Vagina (tissue), 2 donors: ENCODE results near the gene TGFBR2. TPM values are rescaled to one million over a fixed set of nuclear protein-coding genes. Genes with fewer than 3 reads are reported as not detected.

Source experiments
- DNase-seq, 2 donors: peaks; one replicate each; pipeline ENCODE4 v3.0.0-alpha.2; 2017; ENCODE audit errors: extremely low spot score in 2 of 2
- H3K27ac ChIP-seq: fragments of 200-600 bp; sonication (generic); one replicate; pipeline ENCODE4 v1.5.1; 2019
- H3K27me3 ChIP-seq: fragments of 200-600 bp; sonication (generic); one replicate; pipeline ENCODE4 v1.5.1; 2019
- H3K36me3 ChIP-seq, 2 donors: fragments of 200-600 bp; sonication (generic); one replicate each; pipeline ENCODE4 v1.5.1; 2017 to 2019
- H3K4me1 ChIP-seq: fragments of 200-600 bp; sonication (generic); one replicate; pipeline ENCODE4 v1.5.1; 2019
- H3K4me3 ChIP-seq, 2 donors: fragments of 200-600 bp; sonication (generic); 1 replicate in 1 of 2; 2 replicates in 1 of 2; pipeline ENCODE4 v1.5.1; 2016 to 2019
- H3K9me3 ChIP-seq: fragments of 200-600 bp; sonication (generic); one replicate; pipeline ENCODE4 v1.5.1; 2019
- CTCF ChIP-seq, 3 experiments: fragments of 450-650 bp in 2 of 3; fragments of 200-600 bp in 1 of 3; sonication (generic) in 1 of 3; IDR thresholded peaks; one replicate each; pipeline ENCODE4 v1.5.1; 2017 to 2019; ENCODE audit warnings: antibody characterized with exemption in 3 of 3, mild to moderate bottlenecking in 2 of 3, moderate library complexity in 2 of 3
- POLR2A ChIP-seq, 2 donors: fragments of 450-650 bp; IDR thresholded peaks; one replicate each; pipeline ENCODE4 v1.6.1; 2017; ENCODE audit warnings: antibody characterized with exemption in 2 of 2, mild to moderate bottlenecking in 2 of 2, moderate library complexity in 2 of 2
- POLR2AphosphoS5 ChIP-seq, 2 donors: sonication (generic); formaldehyde crosslinking; IDR thresholded peaks; one replicate each; pipeline ENCODE4 v1.9.0; 2017; ENCODE audit warnings: antibody characterized with exemption in 2 of 2, mild to moderate bottlenecking in 2 of 2, low read depth in 1 of 2; ENCODE audit not compliant: insufficient read depth in 1 of 2
- intact Hi-C: fragments of 100-400 bp; cut with DNase I; formaldehyde crosslinking; loops from one replicate; pipeline ENCODE4 v1.15.1; 2023
- total RNA-seq: library from RNA; depleted of rRNA; stranded (reverse); fragments of >200 nt; gene quantifications from one replicate; pipeline ENCODE4 v1.2.3, GENCODE V29; 2016

The TGFBR2 gene
- total RNA-seq, 1 donor from 2014 or later = 176 TPM

GRCh38 chr3:30617069-30617468, 10.7 kb downstream of the TGFBR2 start:
- DNase-seq = no peak
- Histone ChIP-seq H3K9me3 (no peaks in the 10 kb centered on the region), H3K27ac (peak overlapping the region; percentile 15), H3K36me3 (no peaks in the 10 kb centered on the region), H3K27me3 (no peaks in the 10 kb centered on the region), H3K4me1 (peaks cover 94% of the 10 kb centered on the region), H3K4me3 (no peak overlapping the region)
- intact Hi-C loops = loop anchor here (10.0 kb wide), 1 partner anchor 68 kb away; no protein-coding TSS in a partner anchor
- TF ChIP-seq POLR2A (IDR thresholded peaks at IDR 0.05) = no peak
- TF ChIP-seq CTCF (IDR thresholded peaks at IDR 0.05) = no peak
- no peak for TF ChIP-seq POLR2AphosphoS5 (IDR thresholded peaks at IDR 0.05; ENCODE audit: insufficient read depth in 1 of 2, low read depth in 1 of 2)

DNA sequence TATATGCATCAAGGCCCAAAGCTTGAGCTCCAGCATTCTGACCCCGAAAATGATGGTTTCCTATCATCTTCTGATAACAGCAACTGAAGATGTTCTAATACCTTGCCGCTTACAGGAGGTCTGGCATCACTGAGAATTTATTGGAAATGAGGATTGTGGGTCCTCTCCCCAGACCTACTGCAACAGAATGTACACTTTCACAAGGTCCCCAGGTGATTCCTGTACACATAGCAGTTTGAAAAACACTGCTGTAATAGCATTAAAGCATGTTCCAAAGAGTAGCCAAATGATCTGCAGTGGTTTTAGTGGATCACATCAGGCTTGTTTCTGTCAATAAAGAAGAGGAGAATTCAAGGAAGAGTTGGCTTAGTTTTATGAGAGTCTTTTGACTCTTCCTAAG, 11.3 kb downstream of the TGFBR2 start:
- no peak for TF ChIP-seq CTCF (IDR thresholded peaks at IDR 0.05)
- no peak for TF ChIP-seq POLR2A (IDR thresholded peaks at IDR 0.05)
- no peak for TF ChIP-seq POLR2AphosphoS5 (IDR thresholded peaks at IDR 0.05; ENCODE audit: insufficient read depth in 1 of 2, low read depth in 1 of 2)
- Histone ChIP-seq H3K27me3 (no peaks in the 10 kb centered on the region), H3K4me1 (peaks cover 94% of the 10 kb centered on the region), H3K4me3 (no peak overlapping the region), H3K36me3 (no peaks in the 10 kb centered on the region), H3K9me3 (no peaks in the 10 kb centered on the region), H3K27ac (no peak overlapping the region)
- no peak for DNase-seq
- intact Hi-C loops = loop anchor here (10.0 kb wide), 1 partner anchor 67 kb away; no protein-coding TSS in a partner anchor

GRCh38 chr3:30618526-30618925, 12.1 kb downstream of the TGFBR2 start:
- intact Hi-C loops = loop anchor here (10.0 kb wide), 1 partner anchor 66 kb away; no protein-coding TSS in a partner anchor
- Histone ChIP-seq H3K9me3 (no peaks in the 10 kb centered on the region), H3K36me3 (no peaks in the 10 kb centered on the region), H3K4me3 (no peak overlapping the region), H3K27me3 (no peaks in the 10 kb centered on the region), H3K27ac (peak overlapping the region; percentile 5), H3K4me1 (peaks cover 87% of the 10 kb centered on the region)
- no peak for DNase-seq
- TF ChIP-seq POLR2A (IDR thresholded peaks at IDR 0.05) (no peak), POLR2AphosphoS5 (IDR thresholded peaks at IDR 0.05; ENCODE audit: insufficient read depth in 1 of 2, low read depth in 1 of 2) (no peak), CTCF (IDR thresholded peaks at IDR 0.05) (no peak)

DNA sequence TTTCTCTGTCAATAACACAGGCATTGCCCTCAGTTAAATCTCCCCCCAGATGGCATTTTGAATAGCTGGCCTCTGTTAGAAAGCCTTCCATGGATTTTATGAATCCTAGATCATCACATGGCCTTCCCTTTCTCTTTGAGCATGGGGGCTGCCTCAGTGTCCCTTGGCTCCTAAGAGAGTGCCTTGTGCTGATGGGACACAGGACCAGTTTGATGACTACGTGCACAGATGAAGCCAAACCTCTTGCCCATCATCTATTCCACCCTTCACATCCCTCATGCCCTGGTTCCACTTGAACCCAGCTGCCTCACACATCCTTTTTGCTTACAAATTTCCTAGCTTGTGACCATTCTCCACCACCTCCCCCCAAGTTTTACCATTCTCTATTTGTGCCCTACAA, 12.9 kb downstream of the TGFBR2 start:
- H3K27me3 ChIP-seq = no peaks in the 10 kb centered on the region
- intact Hi-C loops = loop anchor here (10.0 kb wide), 1 partner anchor 65 kb away; no protein-coding TSS in a partner anchor
- no peaks in the 10 kb centered on the region for H3K9me3 ChIP-seq
- DNase-seq = no peak
- H3K4me1 ChIP-seq = peaks cover 86% of the 10 kb centered on the region
- H3K27ac ChIP-seq = peak overlapping the region; percentile 5
- H3K4me3 ChIP-seq = no peak overlapping the region
- no peaks in the 10 kb centered on the region for H3K36me3 ChIP-seq
- no peak for TF ChIP-seq POLR2A (IDR thresholded peaks at IDR 0.05)
- TF ChIP-seq POLR2AphosphoS5 (IDR thresholded peaks at IDR 0.05; ENCODE audit: insufficient read depth in 1 of 2, low read depth in 1 of 2) = no peak
- TF ChIP-seq CTCF (IDR thresholded peaks at IDR 0.05) = no peak

DNA sequence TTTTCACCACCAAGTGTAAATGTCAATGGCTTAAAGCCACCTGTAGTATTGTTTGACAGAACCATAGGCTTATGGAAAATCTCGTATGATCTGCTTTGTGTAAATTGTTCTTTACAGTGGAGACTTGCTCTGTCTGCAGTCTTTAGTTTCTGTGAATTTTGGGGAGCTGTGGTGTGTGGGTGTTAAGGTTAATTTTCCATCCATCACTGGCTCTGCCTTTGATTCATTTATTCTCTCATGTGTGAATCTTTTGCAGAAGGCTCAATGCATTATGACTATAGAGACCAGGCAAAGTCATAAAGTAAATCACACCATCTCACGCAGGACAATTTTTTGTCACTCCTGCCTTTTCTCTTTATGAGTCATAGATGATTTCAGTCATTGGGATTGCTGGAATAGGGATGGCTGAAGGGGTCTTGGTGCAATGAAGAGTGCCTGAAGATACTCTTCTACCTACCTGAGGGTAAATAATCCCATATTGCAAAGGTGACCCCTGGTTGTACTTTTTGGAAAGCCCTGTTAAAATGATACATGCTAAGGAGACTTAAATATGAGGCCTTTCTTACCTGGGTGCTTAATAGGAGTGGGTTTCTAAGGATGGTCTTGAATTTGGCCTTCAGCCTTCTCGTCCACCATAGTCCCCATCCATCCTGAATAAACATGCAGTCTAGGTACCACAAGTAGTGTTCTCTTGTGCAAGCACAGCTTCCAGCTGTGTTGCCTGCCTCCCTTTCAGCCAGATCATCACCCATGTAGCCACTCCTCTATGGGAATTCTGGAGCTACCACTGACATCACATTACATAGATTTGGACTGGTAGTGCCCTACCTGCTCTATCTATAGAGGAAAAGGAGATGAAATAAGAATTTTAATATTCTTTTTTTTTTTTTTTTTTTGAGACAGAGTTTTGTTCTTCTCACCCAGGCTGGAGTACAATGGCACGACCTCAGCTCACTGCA, 14.3 kb downstream of the TGFBR2 start:
- no peaks in the 10 kb centered on the region for H3K36me3 ChIP-seq
- peaks cover 86% of the 10 kb centered on the region for H3K4me1 ChIP-seq
- no peak for TF ChIP-seq CTCF (IDR thresholded peaks at IDR 0.05)
- TF ChIP-seq POLR2A (IDR thresholded peaks at IDR 0.05) = no peak
- no peak for TF ChIP-seq POLR2AphosphoS5 (IDR thresholded peaks at IDR 0.05; ENCODE audit: insufficient read depth in 1 of 2, low read depth in 1 of 2)
- DNase-seq = no peak
- H3K27me3 ChIP-seq = no peaks in the 10 kb centered on the region
- intact Hi-C loops = no loop called here
- no peaks in the 10 kb centered on the region for H3K9me3 ChIP-seq
- H3K27ac ChIP-seq = no peak overlapping the region
- no peak overlapping the region for H3K4me3 ChIP-seq
